ENCODE measurements around the gene WDR70. TPM values are rescaled to one million over a fixed set of nuclear protein-coding genes. Genes with fewer than 3 reads are reported as not detected.

The WDR70 gene
- total RNA-seq, 2 donors from 2014 or later = 34.2 to 36.1 TPM

DNA sequence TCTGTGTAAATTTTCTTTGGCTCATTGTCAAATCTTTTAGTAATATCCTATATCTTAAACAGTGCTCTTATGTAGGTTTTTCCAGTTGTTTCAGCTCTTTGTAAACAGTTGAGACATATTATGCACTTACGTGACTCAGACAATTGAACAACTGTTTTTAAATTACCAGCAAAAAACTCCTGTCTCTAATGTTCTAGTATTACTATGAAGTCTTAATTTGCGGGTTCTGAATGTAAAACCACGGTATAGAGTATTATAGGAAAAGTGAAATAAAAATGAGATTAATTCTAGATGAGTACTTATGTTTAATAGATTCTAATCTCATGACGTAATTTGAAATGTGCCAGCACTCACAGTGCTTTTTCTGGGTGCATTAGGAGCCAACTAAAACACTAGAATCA lies 324.7 kb downstream of the WDR70 start:
- H3K4me1 Mint-ChIP-seq = no peaks in the 10 kb centered on the region
- 89% methylated on average over 3 to 4 of the region's 4 CpGs for WGBS, 2 experiments (ENCODE audit: insufficient coverage in 1 of 2, insufficient read length in 1 of 2)
- DNase-seq = no peak
- Histone ChIP-seq H3K4me1 (ENCODE audit: control insufficient read depth, insufficient read depth, low read length) (no peaks in the 10 kb centered on the region), H3K9ac (ENCODE audit: extremely low read depth, low read length, poor library complexity, severe bottlenecking) (no peak overlapping the region), H3K27me3 (ENCODE audit: control insufficient read depth, insufficient read depth, low read length, poor library complexity, severe bottlenecking) (no peaks in the 10 kb centered on the region), H3K36me3 (ENCODE audit: control insufficient read depth, insufficient read depth, low read length) (no peaks in the 10 kb centered on the region), H3K4me3 (ENCODE audit: low read length) (no peak overlapping the region), H3K27ac (ENCODE audit: low read depth, low read length) (no peak overlapping the region), H3K9me3 (ENCODE audit: control insufficient read depth, low read length) (no peaks in the 10 kb centered on the region)
- no peaks in the 10 kb centered on the region for H3K9me3 Mint-ChIP-seq
- no peak overlapping the region for H3K4me3 Mint-ChIP-seq
- peaks cover 2% of the 10 kb centered on the region for H3K36me3 Mint-ChIP-seq (ENCODE audit: low read depth)
- TF ChIP-seq, protein P1, sequence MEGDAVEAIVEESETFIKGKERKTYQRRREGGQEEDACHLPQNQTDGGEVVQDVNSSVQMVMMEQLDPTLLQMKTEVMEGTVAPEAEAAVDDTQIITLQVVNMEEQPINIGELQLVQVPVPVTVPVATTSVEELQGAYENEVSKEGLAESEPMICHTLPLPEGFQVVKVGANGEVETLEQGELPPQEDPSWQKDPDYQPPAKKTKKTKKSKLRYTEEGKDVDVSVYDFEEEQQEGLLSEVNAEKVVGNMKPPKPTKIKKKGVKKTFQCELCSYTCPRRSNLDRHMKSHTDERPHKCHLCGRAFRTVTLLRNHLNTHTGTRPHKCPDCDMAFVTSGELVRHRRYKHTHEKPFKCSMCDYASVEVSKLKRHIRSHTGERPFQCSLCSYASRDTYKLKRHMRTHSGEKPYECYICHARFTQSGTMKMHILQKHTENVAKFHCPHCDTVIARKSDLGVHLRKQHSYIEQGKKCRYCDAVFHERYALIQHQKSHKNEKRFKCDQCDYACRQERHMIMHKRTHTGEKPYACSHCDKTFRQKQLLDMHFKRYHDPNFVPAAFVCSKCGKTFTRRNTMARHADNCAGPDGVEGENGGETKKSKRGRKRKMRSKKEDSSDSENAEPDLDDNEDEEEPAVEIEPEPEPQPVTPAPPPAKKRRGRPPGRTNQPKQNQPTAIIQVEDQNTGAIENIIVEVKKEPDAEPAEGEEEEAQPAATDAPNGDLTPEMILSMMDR (conservative IDR thresholded peaks at IDR 0.05) = no peak
- H3K27ac Mint-ChIP-seq = no peak overlapping the region
- H3K27me3 Mint-ChIP-seq (ENCODE audit: insufficient read depth) = no peaks in the 10 kb centered on the region

DNA sequence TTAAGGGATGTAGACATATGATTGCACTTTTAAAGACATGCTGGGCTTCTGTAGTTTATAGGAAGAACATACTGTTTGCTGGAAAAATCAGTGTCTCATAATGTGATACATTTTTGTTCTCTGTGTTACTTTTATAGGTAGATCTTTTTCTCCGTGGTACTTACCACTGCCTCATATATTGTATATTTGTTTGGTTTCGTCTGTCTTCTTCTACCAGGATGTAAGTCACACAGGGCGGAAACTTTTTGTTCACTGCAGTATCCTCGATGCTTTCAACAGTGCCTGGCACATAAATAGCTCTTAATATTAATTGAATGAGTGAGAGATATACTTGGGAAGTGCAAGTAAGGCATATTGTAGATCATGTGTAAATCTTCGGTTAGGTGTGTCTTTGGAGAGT lies 325.3 kb downstream of the WDR70 start:
- Mint-ChIP-seq H3K36me3 (ENCODE audit: low read depth) (peaks cover 2% of the 10 kb centered on the region), H3K4me3 (no peak overlapping the region), H3K27ac (no peak overlapping the region), H3K9me3 (no peaks in the 10 kb centered on the region), H3K27me3 (ENCODE audit: insufficient read depth) (no peaks in the 10 kb centered on the region), H3K4me1 (no peaks in the 10 kb centered on the region)
- Histone ChIP-seq H3K27ac (ENCODE audit: low read depth, low read length) (no peak overlapping the region), H3K4me3 (ENCODE audit: low read length) (no peak overlapping the region), H3K4me1 (ENCODE audit: control insufficient read depth, insufficient read depth, low read length) (no peaks in the 10 kb centered on the region), H3K36me3 (ENCODE audit: control insufficient read depth, insufficient read depth, low read length) (no peaks in the 10 kb centered on the region), H3K27me3 (ENCODE audit: control insufficient read depth, insufficient read depth, low read length, poor library complexity, severe bottlenecking) (no peaks in the 10 kb centered on the region), H3K9me3 (ENCODE audit: control insufficient read depth, low read length) (no peaks in the 10 kb centered on the region), H3K9ac (ENCODE audit: extremely low read depth, low read length, poor library complexity, severe bottlenecking) (no peak overlapping the region)
- whole genome bisulfite sequencing, 2 experiments (ENCODE audit: insufficient coverage in 1 of 2, insufficient read length in 1 of 2) = 85 to 100% methylated on average over 1 to 5 of the region's 5 CpGs
- TF ChIP-seq, protein P1 (conservative IDR thresholded peaks at IDR 0.05) = no peak
- DNase-seq = no peak

DNA sequence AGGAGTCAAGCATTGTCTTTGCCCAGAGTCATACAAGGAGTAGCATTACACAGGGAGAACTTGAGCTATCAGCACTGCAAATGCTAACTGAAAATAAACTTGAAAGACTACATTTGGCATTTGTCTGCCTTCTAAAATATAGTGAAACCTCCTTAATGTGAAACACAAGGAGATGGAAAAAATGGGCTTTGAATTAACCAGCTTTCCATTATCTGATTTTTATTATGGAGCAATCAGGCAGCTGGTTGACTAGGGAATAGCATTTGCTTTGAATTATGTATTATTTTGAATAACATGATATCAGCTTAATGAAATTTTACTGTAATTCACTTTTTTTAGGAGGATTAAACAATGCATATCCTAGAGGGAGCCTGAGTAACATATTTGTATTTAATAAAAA lies 329.9 kb downstream of the WDR70 start:
- H3K4me3 ChIP-seq (ENCODE audit: low read length) = no peak overlapping the region
- DNase-seq = no peak
- H3K27ac ChIP-seq (ENCODE audit: low read depth, low read length) = no peak overlapping the region
- TF ChIP-seq, protein P1 (conservative IDR thresholded peaks at IDR 0.05) = no peak
- no peaks in the 10 kb centered on the region for H3K9me3 ChIP-seq (ENCODE audit: control insufficient read depth, low read length)
- H3K4me1 ChIP-seq (ENCODE audit: control insufficient read depth, insufficient read depth, low read length) = no peaks in the 10 kb centered on the region
- H3K36me3 ChIP-seq (ENCODE audit: control insufficient read depth, insufficient read depth, low read length) = no peaks in the 10 kb centered on the region
- no peak overlapping the region for H3K9ac ChIP-seq (ENCODE audit: extremely low read depth, low read length, poor library complexity, severe bottlenecking)
- no peaks in the 10 kb centered on the region for H3K27me3 ChIP-seq (ENCODE audit: control insufficient read depth, insufficient read depth, low read length, poor library complexity, severe bottlenecking)
- no peaks in the 10 kb centered on the region for H3K36me3 Mint-ChIP-seq (ENCODE audit: low read depth)
- no peak overlapping the region for H3K27ac Mint-ChIP-seq
- H3K4me1 Mint-ChIP-seq = no peaks in the 10 kb centered on the region
- H3K27me3 Mint-ChIP-seq (ENCODE audit: insufficient read depth) = no peaks in the 10 kb centered on the region
- H3K4me3 Mint-ChIP-seq = no peak overlapping the region
- H3K9me3 Mint-ChIP-seq = no peaks in the 10 kb centered on the region
